HG03280 (cell line): ENCODE data around the gene MCTP1.
A peak's percentile ranks its signal among the peaks of the same experiment; 100 is the strongest.

Experiments used
- ATAC-seq: cut with Tn5 transposase; IDR thresholded peaks from one replicate; pipeline ENCODE4 v1.9.1; 2021; ENCODE audit warnings: mild to moderate bottlenecking, moderate library complexity; ENCODE audit not compliant: unreplicated experiment

MCTP1 gene

DNA sequence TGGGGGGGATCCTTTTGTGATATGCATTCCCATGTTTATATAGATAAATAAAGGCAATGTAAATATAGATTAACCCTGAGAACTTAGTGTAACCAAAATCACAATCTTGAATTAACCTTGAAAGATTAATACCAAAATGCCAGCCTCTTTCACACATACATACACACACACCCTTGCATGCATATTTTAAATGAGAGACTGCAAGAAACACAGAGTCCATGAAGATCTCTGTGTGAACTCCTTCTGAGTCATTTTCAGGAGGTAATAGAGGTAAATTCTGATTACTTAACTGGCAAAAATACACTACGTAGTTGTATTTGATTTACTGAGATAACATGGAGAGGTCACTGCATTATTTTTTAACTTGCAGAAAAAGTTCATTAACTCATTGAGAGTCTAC is 548.4 kb downstream of the MCTP1 start:
- no peak for ATAC-seq

- no peak for ATAC-seq
These were observed 553.4 kb downstream of the MCTP1 start for GRCh38 chr5:94731471-94731870.

DNA sequence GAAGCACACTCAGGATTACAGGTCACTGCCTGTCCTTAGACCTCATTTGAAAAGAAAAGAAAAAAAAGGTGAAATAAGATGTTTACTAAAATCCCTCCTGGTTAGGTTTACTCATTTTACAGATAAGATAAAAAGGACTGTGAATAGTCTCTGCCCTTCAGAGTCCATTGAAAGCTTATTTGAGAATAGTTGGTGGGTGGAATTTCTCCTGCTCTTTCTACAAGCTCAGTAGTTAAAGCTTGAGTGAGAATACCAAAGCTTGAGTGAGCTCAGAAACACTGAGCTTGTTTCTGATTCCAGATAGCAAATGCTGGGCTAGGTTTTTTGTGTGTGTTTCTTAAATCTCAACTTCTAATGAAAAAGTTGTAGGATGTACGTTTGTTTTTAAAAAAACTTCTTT is 559.8 kb downstream of the MCTP1 start:
- ATAC-seq = no peak

- ATAC-seq = no peak
These were observed 569.1 kb downstream of the MCTP1 start for GRCh38 chr5:94715768-94716167.

GRCh38 chr5:94711785-94712184 is 573.1 kb downstream of the MCTP1 start:
- ATAC-seq = no peak

GRCh38 chr5:94709277-94709676 is 575.6 kb downstream of the MCTP1 start:
- no peak for ATAC-seq

DNA sequence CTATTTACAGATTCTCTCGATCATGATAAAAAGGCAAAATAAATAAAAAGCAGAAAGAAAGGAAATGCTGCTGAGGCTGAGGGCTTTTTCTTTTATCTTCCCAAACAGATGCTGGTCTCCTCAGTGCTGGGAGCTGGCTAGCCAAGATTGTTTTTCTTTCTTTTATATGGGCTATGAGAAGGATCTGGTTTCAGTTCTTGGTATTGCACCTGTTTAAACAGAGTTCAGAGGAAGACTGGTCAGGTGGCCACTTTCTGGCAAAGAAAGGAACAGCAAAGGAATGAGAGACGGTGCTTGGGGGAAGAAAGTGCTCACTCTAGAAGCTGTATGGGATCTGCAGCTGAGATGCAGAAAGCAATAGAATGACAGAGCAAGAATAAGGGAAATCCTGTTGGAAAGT is 577.5 kb downstream of the MCTP1 start:
- no peak for ATAC-seq

- no peak for ATAC-seq
These were observed 579.5 kb downstream of the MCTP1 start for GRCh38 chr5:94705427-94705826.

DNA sequence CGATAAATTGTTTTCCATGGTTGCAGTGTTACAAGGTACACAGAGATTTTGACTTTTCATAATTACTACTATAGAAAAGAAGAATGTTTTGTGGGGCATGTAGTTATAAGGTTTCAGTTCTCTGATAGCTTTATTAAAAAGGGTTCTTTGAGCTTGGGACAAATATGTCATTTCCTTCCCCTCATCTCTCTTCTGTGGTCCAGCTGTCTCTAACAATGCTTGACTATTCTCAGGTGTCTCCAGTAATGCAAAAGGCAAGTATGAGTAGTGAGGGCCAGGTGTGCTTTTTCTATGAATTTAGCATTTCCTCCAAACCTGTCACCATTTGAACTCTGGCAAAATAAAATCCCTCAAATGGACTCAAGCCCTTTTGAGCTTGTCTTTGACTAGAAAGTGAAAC is 582.2 kb downstream of the MCTP1 start:
- ATAC-seq = peak; percentile 53

DNA sequence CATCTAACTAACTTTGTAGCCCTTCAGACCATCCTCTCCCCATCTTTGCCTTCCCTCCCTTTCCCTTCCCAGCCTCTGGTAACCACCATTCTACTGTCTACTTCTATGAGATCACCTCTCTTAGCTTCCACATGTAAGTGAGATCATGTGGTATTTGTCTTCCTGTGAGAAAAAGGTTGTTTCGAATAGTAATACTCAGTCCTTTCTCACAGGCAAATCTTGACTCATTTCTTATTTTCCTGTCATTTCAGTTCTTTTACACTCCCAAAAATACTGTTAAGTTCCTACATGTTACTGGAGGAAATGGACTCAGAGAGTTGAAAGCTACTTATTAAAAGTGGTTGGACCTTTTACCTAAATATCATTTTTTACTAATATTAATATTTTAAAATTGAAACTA is 584.3 kb downstream of the MCTP1 start:
- ATAC-seq = peak; percentile 47

DNA sequence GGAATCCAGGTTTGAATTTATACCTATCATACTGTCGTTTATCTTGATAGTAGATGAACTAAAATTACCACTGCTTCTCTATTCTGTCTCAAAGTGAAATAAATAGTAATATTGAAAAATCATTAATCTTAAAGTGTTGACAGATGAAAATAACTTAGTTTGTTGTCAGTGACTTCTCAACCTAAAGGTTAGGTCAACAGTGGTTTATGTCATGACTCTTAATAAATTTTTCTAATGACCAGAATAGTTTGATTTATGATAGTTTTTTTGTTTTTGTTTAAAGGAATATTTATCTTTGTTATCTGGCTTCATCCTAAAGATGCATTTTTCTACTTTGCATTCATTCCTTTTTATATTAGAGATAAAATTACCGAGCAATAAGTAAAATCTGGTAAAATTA is 585.3 kb downstream of the MCTP1 start:
- ATAC-seq = no peak

GRCh38 chr5:94698197-94698596 is 586.7 kb downstream of the MCTP1 start:
- ATAC-seq = no peak

DNA sequence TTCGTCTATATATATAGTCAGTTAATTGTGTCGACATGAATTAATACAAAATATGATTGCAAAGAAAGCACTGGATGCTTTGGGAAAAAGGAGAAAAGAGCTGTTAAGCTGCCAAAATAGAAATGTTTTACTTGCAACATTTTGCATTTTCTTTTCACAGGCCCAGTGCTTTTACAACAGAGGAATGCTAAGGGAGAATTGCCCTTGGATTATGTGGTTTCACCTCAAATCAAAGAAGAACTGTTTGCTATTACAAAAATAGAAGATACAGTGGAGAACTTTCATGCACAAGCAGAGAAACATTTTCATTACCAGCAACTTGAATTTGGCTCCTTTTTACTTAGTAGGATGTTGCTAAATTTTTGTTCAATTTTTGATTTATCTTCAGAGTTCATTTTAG is 590.2 kb downstream of the MCTP1 start:
- ATAC-seq = no peak

GRCh38 chr5:94693845-94694370 is 591.0 kb downstream of the MCTP1 start:
- no peak for ATAC-seq

DNA sequence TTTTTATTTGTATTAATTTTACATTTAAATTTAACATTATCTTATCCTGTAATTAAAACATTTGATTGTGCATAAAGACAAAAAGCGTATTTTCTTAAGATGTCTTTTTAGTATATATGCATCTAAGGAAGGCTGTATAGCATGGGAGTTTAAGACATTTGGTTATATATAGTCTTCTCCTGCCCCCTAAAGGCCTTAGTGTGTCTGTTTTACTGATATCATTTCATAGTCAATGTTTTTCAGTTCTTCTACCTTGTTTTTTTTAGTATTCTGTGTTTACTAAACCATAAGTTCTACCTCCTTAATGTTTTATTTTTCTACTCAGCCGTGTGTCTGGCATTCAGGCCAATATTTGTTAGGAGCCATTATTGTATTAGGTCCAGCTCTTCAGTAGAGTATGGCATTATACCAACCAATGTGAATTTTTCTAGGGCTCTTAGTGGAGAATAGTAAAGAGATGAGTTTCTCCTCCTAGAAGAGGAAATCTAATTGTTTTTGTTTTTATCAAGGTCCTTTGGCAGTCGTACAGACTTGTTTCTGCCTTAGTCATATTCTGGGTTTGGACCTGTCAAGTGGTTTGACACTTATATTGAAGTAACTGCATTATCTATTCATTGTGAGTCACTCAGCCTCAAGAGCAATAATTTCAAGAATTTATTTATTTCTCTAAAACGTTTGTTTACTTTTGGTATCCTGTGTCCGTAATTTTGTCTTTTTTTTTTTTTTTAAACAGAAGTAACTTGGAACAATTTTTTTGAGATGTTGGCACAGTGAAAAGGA is 591.7 kb downstream of the MCTP1 start:
- peak; percentile 70 for ATAC-seq

DNA sequence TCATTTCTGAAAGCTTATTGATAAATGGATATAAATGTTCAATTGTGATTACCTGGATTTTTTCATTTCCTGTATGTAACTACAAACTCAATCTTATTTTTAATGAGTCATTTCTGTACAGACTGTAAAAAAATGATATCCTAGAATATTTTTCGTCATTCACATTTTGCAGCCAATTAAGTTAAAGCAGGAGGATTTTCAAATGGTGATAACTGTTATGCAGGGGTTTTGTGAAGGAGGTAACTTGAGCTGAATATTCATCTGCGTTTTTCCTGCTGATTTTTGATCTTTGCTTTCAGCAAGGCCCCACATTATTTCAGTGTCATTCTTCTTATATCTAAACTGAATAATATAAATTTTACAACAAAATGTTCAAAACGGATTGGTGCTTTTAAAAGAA is 592.3 kb downstream of the MCTP1 start:
- no peak for ATAC-seq

- ATAC-seq = no peak
These were observed 592.9 kb downstream of the MCTP1 start for GRCh38 chr5:94691949-94692348.

- ATAC-seq = no peak
These were observed 593.6 kb downstream of the MCTP1 start for GRCh38 chr5:94691291-94691690.

- ATAC-seq = no peak
These were observed 594.1 kb downstream of the MCTP1 start for GRCh38 chr5:94690778-94691177.

GRCh38 chr5:94689908-94690307 is 595.0 kb downstream of the MCTP1 start:
- ATAC-seq = no peak

- ATAC-seq = no peak
These were observed 601.9 kb downstream of the MCTP1 start for GRCh38 chr5:94682814-94683520.

- ATAC-seq = no peak
These were observed 608.8 kb downstream of the MCTP1 start for GRCh38 chr5:94675965-94676618.
